Islet of Langerhans (tissue), 1 donor: ENCODE measurements around the gene ITGB4.

ENCODE experiments used
- FAIRE-seq: peaks from one replicate; lab custom pipeline; 2011; peaks lifted over from hg19 to GRCh38; lab: Jason Lieb, UNC

ITGB4 gene

DNA sequence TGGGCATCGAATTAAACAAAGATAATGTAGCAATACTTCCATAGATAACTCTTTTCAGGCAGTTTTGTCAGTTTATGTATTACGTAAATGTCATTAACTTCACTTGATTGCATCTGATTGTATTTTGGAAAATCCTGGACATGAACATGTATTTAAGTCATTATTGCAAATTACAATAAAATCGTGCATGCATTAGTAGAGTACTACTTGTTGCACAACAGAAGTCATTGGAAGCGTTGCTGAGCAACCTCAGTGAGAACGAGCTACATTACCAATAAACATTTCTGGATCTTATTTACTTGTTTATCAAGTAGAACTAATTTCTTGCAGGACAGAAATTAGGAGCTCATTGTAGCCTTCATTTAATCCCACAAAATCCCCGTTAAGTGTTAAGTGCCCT lies 70.0 kb downstream of the ITGB4 start:
- FAIRE-seq = no peak

DNA sequence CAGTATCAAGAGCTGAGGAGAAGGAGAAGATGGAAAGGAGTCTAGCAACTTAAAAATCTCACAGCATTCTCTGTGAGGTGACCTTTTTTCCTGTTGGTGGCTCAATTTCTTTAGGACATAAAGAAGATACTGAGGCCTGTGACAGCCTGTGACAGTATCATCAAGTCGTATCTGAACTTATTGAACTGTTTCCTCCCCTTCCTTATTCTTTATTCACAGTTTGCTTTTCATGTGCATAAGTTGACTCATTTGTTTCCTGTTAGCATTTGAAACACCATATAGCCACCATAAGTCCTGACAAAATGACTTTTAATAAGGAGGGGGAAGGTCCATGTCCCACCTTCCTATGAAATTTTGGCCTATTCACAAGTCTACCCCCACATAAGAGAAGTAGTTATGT lies 72.2 kb downstream of the ITGB4 start:
- FAIRE-seq = no peak

DNA sequence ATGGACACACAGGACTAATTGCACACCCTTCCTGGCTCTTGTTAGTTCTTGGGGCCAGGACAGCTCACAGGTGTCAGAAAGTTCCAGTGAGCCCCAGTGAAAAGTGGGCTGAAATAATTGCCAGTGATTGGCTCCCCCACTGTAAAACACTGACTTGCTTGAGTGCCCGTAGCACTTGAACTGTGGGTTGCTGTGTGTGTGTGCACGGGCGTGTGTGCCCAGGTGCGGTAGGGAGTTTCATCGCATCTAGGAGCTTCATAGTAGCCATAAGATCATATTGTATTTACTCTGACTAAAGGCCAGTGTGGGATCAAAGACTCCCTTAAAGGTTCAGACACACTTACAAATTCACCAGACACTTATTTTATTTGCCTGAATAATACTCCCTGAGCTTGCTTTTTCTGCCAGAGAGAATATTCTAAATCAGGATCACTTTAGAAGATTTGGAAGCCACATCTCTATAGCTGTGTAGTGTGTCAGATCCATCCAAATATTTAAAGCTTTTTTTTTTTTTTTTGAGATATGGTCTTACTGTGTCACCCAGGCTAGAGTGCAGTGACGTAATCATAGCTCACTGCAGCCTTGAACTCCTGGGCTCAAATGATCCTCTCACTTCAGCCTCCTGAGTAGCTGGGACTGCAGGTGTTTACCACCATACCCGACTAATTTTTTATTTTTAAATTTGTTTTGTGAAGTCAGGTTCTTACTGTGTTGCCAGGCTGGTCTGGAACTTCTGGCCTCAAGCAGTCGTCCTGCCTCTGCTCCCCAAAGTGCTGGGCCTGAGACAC lies 74.8 kb downstream of the ITGB4 start:
- no peak for FAIRE-seq

DNA sequence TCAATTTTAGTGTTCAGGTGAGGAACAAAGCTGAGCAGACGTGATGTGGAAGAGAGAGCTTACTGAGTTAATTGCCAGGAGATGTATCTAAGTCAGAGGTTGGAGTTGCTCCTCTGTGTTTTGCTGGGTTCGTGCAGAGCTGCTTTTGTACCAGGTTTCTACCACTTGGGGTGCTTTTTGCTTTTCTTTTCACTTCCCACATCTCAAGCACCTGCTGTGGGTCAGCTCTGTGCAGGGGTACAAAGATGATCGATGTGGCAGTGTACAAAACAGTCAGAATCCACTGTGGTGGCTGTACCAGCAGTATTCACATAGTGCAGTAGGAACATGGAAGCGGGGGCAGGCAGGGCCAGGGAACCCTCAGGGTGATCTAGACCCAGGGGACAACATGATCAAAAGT lies 78.1 kb downstream of the ITGB4 start:
- no peak for FAIRE-seq

DNA sequence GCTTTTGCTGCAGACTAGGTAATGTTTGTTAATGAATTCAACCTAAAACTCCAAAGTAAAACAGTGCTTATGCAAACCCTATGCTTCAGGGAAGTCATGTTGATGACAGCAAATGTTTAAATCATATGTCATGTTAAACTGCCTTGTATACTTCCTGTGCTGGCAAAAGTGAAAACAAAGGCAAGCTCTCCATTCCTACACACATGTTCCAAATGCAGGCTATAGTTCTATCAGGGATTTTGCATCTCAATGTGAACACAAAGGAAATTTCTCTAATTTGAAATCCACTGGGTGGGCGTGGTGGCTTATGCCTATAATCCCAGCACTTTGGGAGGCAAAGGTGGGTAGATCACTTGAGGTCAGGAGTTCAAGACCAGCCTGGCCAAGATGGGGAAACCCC lies 82.6 kb downstream of the ITGB4 start:
- FAIRE-seq = no peak

DNA sequence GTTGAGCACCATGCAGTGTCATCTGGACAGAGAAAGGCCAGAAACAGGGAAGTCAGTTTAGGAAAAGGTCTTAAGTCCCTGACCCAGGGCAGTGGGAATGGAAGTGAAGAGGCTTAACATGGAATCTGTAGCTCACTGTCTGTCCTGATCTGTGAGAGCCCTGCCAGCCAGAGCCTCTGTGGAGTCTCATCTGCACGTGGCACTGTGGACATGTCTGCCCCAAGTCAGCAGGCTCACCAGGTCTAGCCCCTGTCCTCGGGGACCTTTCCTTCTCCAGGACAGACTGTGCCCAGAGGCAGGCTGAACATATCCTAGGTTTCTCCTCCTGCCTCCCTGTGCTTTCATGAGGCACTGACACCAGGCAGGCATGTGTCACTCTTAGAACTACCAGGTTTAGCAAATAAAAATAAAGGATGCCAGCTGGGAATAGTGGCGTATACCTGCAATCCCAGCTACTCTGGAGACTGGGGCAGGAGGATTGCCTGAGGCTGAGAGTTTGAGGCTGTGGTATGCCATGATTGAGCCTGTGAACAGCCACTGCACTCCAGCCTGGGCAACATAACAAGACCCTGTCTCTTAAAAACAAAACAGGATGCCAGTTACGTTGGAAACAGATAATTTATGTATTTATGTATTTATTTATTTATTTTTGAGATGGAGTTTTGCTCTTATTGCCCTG lies 85.7 kb downstream of the ITGB4 start:
- FAIRE-seq = no peak
